Activated naive CD8-positive, alpha-beta T cell treated with anti-CD3 and anti-CD28 coated beads, Interleukin-2, amount 50 U/mL, for 16 hours (primary cell): ENCODE data around the gene OR4D1.
"Not testable (repeated sequence)": the region's sequence is repeated elsewhere in the genome, so short reads cannot be mapped to it uniquely, and the experiment has no call there.

ENCODE experiments used
- DNase-seq: peaks from one replicate; pipeline ENCODE4 v3.0.0-alpha.2; 2020; ENCODE audit warnings: low read depth, low spot score

Gene OR4D1

GRCh38 chr17:58147930-58148434 lies at the start of gene OR4D1:
Gene OR4D1, plus strand, starts transcription at chr17:58148384. Its CDS starts 6,770 bp downstream, at chr17:58155154.
- DNase-seq = no peak

- DNase-seq = no peak
These were observed 47.7 kb upstream of the OR4D1 start for GRCh38 chr17:58100506-58100905.

- not testable (repeated sequence) for DNase-seq
These were observed 46.3 kb upstream of the OR4D1 start for GRCh38 chr17:58101898-58102297.

- DNase-seq = no peak
These were observed 43.1 kb upstream of the OR4D1 start for GRCh38 chr17:58105093-58105492.

GRCh38 chr17:58107306-58107705 lies 40.9 kb upstream of the OR4D1 start:
- DNase-seq = no peak

- no peak for DNase-seq
These were observed 39.0 kb upstream of the OR4D1 start for GRCh38 chr17:58109197-58109596.

GRCh38 chr17:58110012-58110411 lies 38.2 kb upstream of the OR4D1 start:
- DNase-seq = no peak

GRCh38 chr17:58111676-58112075 lies 36.5 kb upstream of the OR4D1 start:
- no peak for DNase-seq

GRCh38 chr17:58112970-58113631 lies 35.1 kb upstream of the OR4D1 start:
- peak; percentile 67 for DNase-seq

GRCh38 chr17:58113947-58114346 lies 34.2 kb upstream of the OR4D1 start:
- DNase-seq = no peak

- DNase-seq = no peak
These were observed 30.8 kb upstream of the OR4D1 start for GRCh38 chr17:58117382-58117781.

- no peak for DNase-seq
These were observed 28.7 kb upstream of the OR4D1 start for GRCh38 chr17:58119491-58119890.

GRCh38 chr17:58120195-58120822 lies 27.9 kb upstream of the OR4D1 start:
- no peak for DNase-seq

GRCh38 chr17:58121925-58122324 lies 26.3 kb upstream of the OR4D1 start:
- DNase-seq = no peak

- DNase-seq = no peak
These were observed 20.3 kb upstream of the OR4D1 start for GRCh38 chr17:58127846-58128245.

GRCh38 chr17:58132697-58133096 lies 15.5 kb upstream of the OR4D1 start:
- DNase-seq = not testable (repeated sequence)

GRCh38 chr17:58136669-58137279 lies 11.4 kb upstream of the OR4D1 start:
- DNase-seq = no peak

- DNase-seq = no peak
These were observed 6.7 kb upstream of the OR4D1 start for GRCh38 chr17:58141505-58141904.

- DNase-seq = not testable (repeated sequence)
These were observed 4.8 kb upstream of the OR4D1 start for GRCh38 chr17:58143335-58143734.

GRCh38 chr17:58144801-58145200 lies 3.4 kb upstream of the OR4D1 start:
- no peak for DNase-seq

- no peak for DNase-seq
These were observed 425 bp downstream of the OR4D1 start for GRCh38 chr17:58148609-58149008.

GRCh38 chr17:58150394-58150793 lies 2.2 kb downstream of the OR4D1 start:
- no peak for DNase-seq

GRCh38 chr17:58153046-58153445 lies 4.9 kb downstream of the OR4D1 start:
- no peak for DNase-seq
